Measurements from ENCODE around the gene PPIF.

The PPIF gene

DNA sequence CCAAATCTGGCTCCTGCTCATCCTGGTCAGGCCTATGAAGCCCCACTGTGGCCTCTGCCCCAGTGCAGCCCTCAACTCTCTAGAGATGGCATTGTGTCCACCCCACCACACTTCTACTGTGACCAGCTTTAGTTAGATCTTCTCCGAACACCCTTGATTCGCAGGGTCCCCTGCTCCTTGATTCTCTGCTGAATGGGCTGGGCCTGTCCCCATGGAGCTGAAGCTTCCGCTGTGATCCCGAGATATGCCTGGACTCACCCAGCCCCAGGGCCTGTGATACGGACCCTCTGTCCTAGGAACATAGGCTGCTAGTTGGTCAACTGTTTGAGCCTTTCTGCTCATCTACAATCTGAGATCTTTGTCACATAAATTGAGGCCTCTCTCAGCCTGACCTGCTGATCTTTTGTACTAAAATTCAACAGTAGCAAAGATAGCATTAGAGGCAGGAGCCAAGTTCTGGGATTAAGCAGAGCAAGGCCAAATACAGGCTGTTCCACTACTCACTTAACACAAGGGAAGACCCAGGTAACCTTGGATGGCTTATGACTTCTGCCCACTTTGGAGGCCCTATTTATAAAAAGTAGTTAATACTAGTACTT lies 6.5 kb upstream of the PPIF start:
- H3K79me1 ChIP-seq (ENCODE audit: low read depth, low read length) = no peaks in the 10 kb centered on the region
- no peak overlapping the region for H3K23ac ChIP-seq (ENCODE audit: low read depth, low read length, poor library complexity)
- no peak overlapping the region for H3K18ac ChIP-seq (ENCODE audit: low read length)
- H4K8ac ChIP-seq (ENCODE audit: low read depth, low read length) = no peak overlapping the region
- H2AK5ac ChIP-seq (ENCODE audit: low read depth, low read length) = no peak overlapping the region
- H3K4me3 ChIP-seq (ENCODE audit: low read length in 2 of 2) = no peak overlapping the region
- WGBS, 2 donors (ENCODE audit: extremely low coverage in 2 of 2, insufficient read length in 2 of 2, insufficient replicate concordance in 1 of 2) = no CpG with 5 or more reads among the region's 5 CpGs
- H2BK12ac ChIP-seq (ENCODE audit: low read length) = no peak overlapping the region
- peaks cover 0 to 22% (median 0%) of the 10 kb centered on the region in 3 experiments for H3K27me3 ChIP-seq (ENCODE audit: control insufficient read depth in 3 of 3, insufficient read depth in 3 of 3, low read depth in 1 of 3, low read length in 3 of 3)
- no peaks in the 10 kb centered on the region for H3K36me3 ChIP-seq (replicated peaks in 1 of 2; ENCODE audit: control insufficient read depth in 2 of 2, insufficient read depth in 2 of 2, low read length in 2 of 2)
- H2BK15ac ChIP-seq (ENCODE audit: low read length) = no peak overlapping the region
- DNase-seq (ENCODE audit: low spot score) = no peak
- no peak overlapping the region for H3K4me2 ChIP-seq (ENCODE audit: insufficient read depth, low read length, poor library complexity, severe bottlenecking)
- H3K27ac ChIP-seq (replicated peaks; ENCODE audit: low read length) = no peak overlapping the region
- no peak overlapping the region for H2BK120ac ChIP-seq (ENCODE audit: low read depth, low read length)
- no peak overlapping the region for H2BK5ac ChIP-seq (ENCODE audit: low read length)
- H4K91ac ChIP-seq (ENCODE audit: low read depth, low read length, poor library complexity) = no peak overlapping the region
- peaks cover 0 to 6% of the 10 kb centered on the region in 2 donors for H3K4me1 ChIP-seq (ENCODE audit: control insufficient read depth in 2 of 2, insufficient read depth in 1 of 2, low read depth in 1 of 2, low read length in 2 of 2)
- no peak overlapping the region for H3K4ac ChIP-seq (ENCODE audit: low read length)
- H3K9ac ChIP-seq (ENCODE audit: low read depth, low read length, poor library complexity) = no peak overlapping the region
- no peak overlapping the region for H2AFZ ChIP-seq (ENCODE audit: low read length)
- peaks cover 0 to 2% of the 10 kb centered on the region in 2 donors for H3K9me3 ChIP-seq (replicated peaks in 1 of 2; ENCODE audit: control insufficient read depth in 2 of 2, insufficient read depth in 1 of 2, low read depth in 1 of 2, low read length in 2 of 2)
- no peak overlapping the region for H3K14ac ChIP-seq (ENCODE audit: low read length)

DNA sequence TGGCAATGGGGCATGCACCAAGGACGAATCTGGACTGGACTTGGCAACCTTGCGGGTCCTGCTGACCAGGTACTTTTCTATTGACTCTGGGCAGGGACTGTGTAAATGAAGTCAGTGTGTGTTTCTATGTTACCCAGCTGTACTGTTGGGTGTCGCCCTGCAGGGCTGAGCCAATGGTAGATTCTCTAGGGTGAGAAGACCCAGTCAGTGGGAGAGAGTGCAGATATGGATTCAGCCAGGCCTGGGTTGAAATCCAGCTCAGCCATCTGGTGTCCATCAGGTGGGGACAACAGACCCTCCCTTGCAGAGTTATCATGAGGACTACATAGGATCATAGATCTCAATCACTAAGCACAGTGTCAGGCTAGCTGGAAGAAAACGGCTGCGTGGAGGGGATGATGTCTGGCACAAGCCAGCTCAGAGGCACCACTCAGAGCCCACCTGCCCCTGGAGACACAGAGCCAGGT lies 4.9 kb upstream of the PPIF start:
- no peak overlapping the region for H2BK12ac ChIP-seq (ENCODE audit: low read length)
- H4K91ac ChIP-seq (ENCODE audit: low read depth, low read length, poor library complexity) = no peak overlapping the region
- no peak overlapping the region for H2BK15ac ChIP-seq (ENCODE audit: low read length)
- no peak overlapping the region for H3K4me3 ChIP-seq (ENCODE audit: low read length in 2 of 2)
- no peak overlapping the region for H4K8ac ChIP-seq (ENCODE audit: low read depth, low read length)
- no peaks in the 10 kb centered on the region for H3K79me1 ChIP-seq (ENCODE audit: low read depth, low read length)
- H3K9ac ChIP-seq (ENCODE audit: low read depth, low read length, poor library complexity) = no peak overlapping the region
- H3K36me3 ChIP-seq (replicated peaks in 1 of 2; ENCODE audit: control insufficient read depth in 2 of 2, insufficient read depth in 2 of 2, low read length in 2 of 2) = no peaks in the 10 kb centered on the region
- H2AFZ ChIP-seq (ENCODE audit: low read length) = no peak overlapping the region
- H2BK5ac ChIP-seq (ENCODE audit: low read length) = no peak overlapping the region
- no peak overlapping the region for H3K23ac ChIP-seq (ENCODE audit: low read depth, low read length, poor library complexity)
- no peak overlapping the region for H3K18ac ChIP-seq (ENCODE audit: low read length)
- WGBS, 2 donors (ENCODE audit: extremely low coverage in 2 of 2, insufficient read length in 2 of 2, insufficient replicate concordance in 1 of 2) = no CpG with 5 or more reads among the region's 5 CpGs
- H3K4ac ChIP-seq (ENCODE audit: low read length) = no peak overlapping the region
- H3K27me3 ChIP-seq (ENCODE audit: control insufficient read depth in 3 of 3, insufficient read depth in 3 of 3, low read depth in 1 of 3, low read length in 3 of 3) = peaks cover 0 to 22% (median 0%) of the 10 kb centered on the region in 3 experiments
- no peak overlapping the region for H3K4me2 ChIP-seq (ENCODE audit: insufficient read depth, low read length, poor library complexity, severe bottlenecking)
- H3K14ac ChIP-seq (ENCODE audit: low read length) = no peak overlapping the region
- no peak for DNase-seq (ENCODE audit: low spot score)
- H3K27ac ChIP-seq (replicated peaks; ENCODE audit: low read length) = no peak overlapping the region
- peak overlapping the region; percentile 40 for H2AK5ac ChIP-seq (ENCODE audit: low read depth, low read length)
- no peak overlapping the region for H2BK120ac ChIP-seq (ENCODE audit: low read depth, low read length)
- H3K4me1 ChIP-seq (ENCODE audit: control insufficient read depth in 2 of 2, insufficient read depth in 1 of 2, low read depth in 1 of 2, low read length in 2 of 2) = peaks cover 5 to 6% of the 10 kb centered on the region in 2 donors
- H3K9me3 ChIP-seq (replicated peaks in 1 of 2; ENCODE audit: control insufficient read depth in 2 of 2, insufficient read depth in 1 of 2, low read depth in 1 of 2, low read length in 2 of 2) = peaks cover 0 to 2% of the 10 kb centered on the region in 2 donors

DNA sequence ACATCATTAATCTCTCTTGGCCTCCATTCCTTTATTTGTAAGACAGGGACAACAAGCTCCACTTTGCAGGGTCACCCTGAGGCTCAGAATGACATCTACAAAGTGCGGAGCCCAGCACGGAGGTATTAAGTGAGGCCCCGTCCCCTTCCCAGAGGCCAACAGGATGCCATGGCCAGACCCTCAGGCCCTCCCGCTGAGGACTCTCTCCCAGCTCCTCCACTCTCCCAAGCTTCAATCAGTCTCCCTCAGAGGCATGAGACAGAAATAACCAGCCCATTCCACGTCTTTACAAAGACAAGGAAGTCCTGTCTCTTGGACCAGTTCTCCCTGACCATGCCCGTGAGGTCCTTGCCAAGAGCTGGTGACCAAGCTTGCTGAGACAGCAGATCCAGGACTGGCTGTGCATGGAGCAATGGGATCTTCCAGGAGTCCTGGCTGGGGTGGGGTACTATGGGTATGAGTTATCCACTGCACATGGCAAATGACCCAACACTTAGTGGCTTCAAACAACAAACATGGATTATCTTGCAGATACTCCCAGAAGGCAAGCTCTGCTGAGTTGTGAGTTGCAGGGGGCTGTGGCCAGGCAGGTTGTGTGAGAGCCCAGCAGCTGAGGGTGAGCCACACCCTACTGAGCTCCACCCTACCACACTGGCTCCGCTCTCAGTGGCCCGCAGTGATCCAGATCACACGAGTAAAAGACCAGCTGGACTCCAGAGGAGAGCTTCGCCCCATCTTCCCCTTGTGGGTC lies 4.3 kb upstream of the PPIF start:
- H4K8ac ChIP-seq (ENCODE audit: low read depth, low read length) = no peak overlapping the region
- H3K23ac ChIP-seq (ENCODE audit: low read depth, low read length, poor library complexity) = no peak overlapping the region
- peaks cover 3% of the 10 kb centered on the region for H3K79me1 ChIP-seq (ENCODE audit: low read depth, low read length)
- WGBS, 2 donors (ENCODE audit: extremely low coverage in 2 of 2, insufficient read length in 2 of 2, insufficient replicate concordance in 1 of 2) = no CpG with 5 or more reads among the region's 10 CpGs
- H3K4me1 ChIP-seq (ENCODE audit: control insufficient read depth in 2 of 2, insufficient read depth in 1 of 2, low read depth in 1 of 2, low read length in 2 of 2) = peaks cover 6 to 8% of the 10 kb centered on the region in 2 donors
- no peak overlapping the region for H3K4me2 ChIP-seq (ENCODE audit: insufficient read depth, low read length, poor library complexity, severe bottlenecking)
- H2AFZ ChIP-seq (ENCODE audit: low read length) = no peak overlapping the region
- H2BK12ac ChIP-seq (ENCODE audit: low read length) = no peak overlapping the region
- no peak for DNase-seq (ENCODE audit: low spot score)
- H2AK5ac ChIP-seq (ENCODE audit: low read depth, low read length) = no peak overlapping the region
- no peaks in the 10 kb centered on the region for H3K9me3 ChIP-seq (replicated peaks in 1 of 2; ENCODE audit: control insufficient read depth in 2 of 2, insufficient read depth in 1 of 2, low read depth in 1 of 2, low read length in 2 of 2)
- no peaks in the 10 kb centered on the region for H3K36me3 ChIP-seq (replicated peaks in 1 of 2; ENCODE audit: control insufficient read depth in 2 of 2, insufficient read depth in 2 of 2, low read length in 2 of 2)
- H3K14ac ChIP-seq (ENCODE audit: low read length) = no peak overlapping the region
- no peak overlapping the region for H3K27ac ChIP-seq (replicated peaks; ENCODE audit: low read length)
- no peak overlapping the region for H2BK15ac ChIP-seq (ENCODE audit: low read length)
- peaks cover 0 to 22% (median 0%) of the 10 kb centered on the region in 3 experiments for H3K27me3 ChIP-seq (ENCODE audit: control insufficient read depth in 3 of 3, insufficient read depth in 3 of 3, low read depth in 1 of 3, low read length in 3 of 3)
- H4K91ac ChIP-seq (ENCODE audit: low read depth, low read length, poor library complexity) = no peak overlapping the region
- H3K9ac ChIP-seq (ENCODE audit: low read depth, low read length, poor library complexity) = no peak overlapping the region
- H3K18ac ChIP-seq (ENCODE audit: low read length) = no peak overlapping the region
- H2BK120ac ChIP-seq (ENCODE audit: low read depth, low read length) = no peak overlapping the region
- H3K4me3 ChIP-seq (ENCODE audit: low read length in 2 of 2) = no peak overlapping the region
- H3K4ac ChIP-seq (ENCODE audit: low read length) = no peak overlapping the region
- H2BK5ac ChIP-seq (ENCODE audit: low read length) = no peak overlapping the region

DNA sequence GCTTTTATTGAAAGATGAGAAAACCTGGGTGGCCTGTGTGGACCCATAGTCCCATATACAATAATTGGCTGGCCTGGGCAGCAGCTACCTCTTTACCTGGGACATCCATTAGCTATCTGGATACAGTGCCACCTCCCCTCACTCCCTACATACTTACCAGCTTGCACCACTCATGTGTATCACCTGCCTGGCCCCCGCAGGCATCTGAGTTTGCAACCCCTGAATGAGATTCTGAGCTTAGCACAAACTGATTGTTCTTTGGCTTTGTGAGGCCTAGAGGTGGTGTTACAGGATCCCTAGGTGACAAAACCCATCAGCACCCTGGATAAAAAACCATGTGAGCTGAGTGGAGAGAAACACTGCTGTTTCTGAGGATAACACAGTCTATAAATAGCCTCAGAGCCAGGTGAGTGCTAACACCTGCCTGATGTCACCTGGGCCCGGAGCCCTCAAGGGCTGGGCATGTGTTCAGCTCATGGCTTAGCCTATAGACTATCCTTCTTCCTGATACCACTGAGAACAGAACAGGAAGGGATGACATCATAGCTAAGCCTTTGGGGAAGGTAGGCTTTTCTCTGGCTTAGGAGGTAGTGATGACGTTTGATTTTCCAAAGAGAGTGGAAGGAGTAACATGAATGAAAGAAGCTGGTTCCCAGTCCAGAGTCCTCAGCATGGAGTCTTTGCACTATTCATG lies 2.6 kb upstream of the PPIF start:
- H4K8ac ChIP-seq (ENCODE audit: low read depth, low read length) = no peak overlapping the region
- no peak overlapping the region for H3K14ac ChIP-seq (ENCODE audit: low read length)
- H2AK5ac ChIP-seq (ENCODE audit: low read depth, low read length) = no peak overlapping the region
- no peak overlapping the region for H3K4ac ChIP-seq (ENCODE audit: low read length)
- no peak overlapping the region for H2BK120ac ChIP-seq (ENCODE audit: low read depth, low read length)
- no peak overlapping the region for H3K4me3 ChIP-seq (ENCODE audit: low read length in 2 of 2)
- peaks cover 7 to 13% of the 10 kb centered on the region in 2 donors for H3K36me3 ChIP-seq (replicated peaks in 1 of 2; ENCODE audit: control insufficient read depth in 2 of 2, insufficient read depth in 2 of 2, low read length in 2 of 2)
- H3K9me3 ChIP-seq (replicated peaks in 1 of 2; ENCODE audit: control insufficient read depth in 2 of 2, insufficient read depth in 1 of 2, low read depth in 1 of 2, low read length in 2 of 2) = no peaks in the 10 kb centered on the region
- H3K27ac ChIP-seq (replicated peaks; ENCODE audit: low read length) = no peak overlapping the region
- peaks cover 14% of the 10 kb centered on the region in 2 donors for H3K4me1 ChIP-seq (ENCODE audit: control insufficient read depth in 2 of 2, insufficient read depth in 1 of 2, low read depth in 1 of 2, low read length in 2 of 2)
- no peak overlapping the region for H2BK12ac ChIP-seq (ENCODE audit: low read length)
- H2BK5ac ChIP-seq (ENCODE audit: low read length) = no peak overlapping the region
- H3K18ac ChIP-seq (ENCODE audit: low read length) = no peak overlapping the region
- no peak overlapping the region for H4K91ac ChIP-seq (ENCODE audit: low read depth, low read length, poor library complexity)
- H3K23ac ChIP-seq (ENCODE audit: low read depth, low read length, poor library complexity) = no peak overlapping the region
- H3K4me2 ChIP-seq (ENCODE audit: insufficient read depth, low read length, poor library complexity, severe bottlenecking) = no peak overlapping the region
- no CpG with 5 or more reads among the region's 3 CpGs for WGBS, 2 donors (ENCODE audit: extremely low coverage in 2 of 2, insufficient read length in 2 of 2, insufficient replicate concordance in 1 of 2)
- H2AFZ ChIP-seq (ENCODE audit: low read length) = no peak overlapping the region
- peaks cover 0 to 22% (median 0%) of the 10 kb centered on the region in 3 experiments for H3K27me3 ChIP-seq (ENCODE audit: control insufficient read depth in 3 of 3, insufficient read depth in 3 of 3, low read depth in 1 of 3, low read length in 3 of 3)
- peak overlapping the region; percentile 0 for H2BK15ac ChIP-seq (ENCODE audit: low read length)
- DNase-seq (ENCODE audit: low spot score) = no peak
- no peak overlapping the region for H3K9ac ChIP-seq (ENCODE audit: low read depth, low read length, poor library complexity)
- H3K79me1 ChIP-seq (ENCODE audit: low read depth, low read length) = peaks cover 6% of the 10 kb centered on the region
